GM18909 (cell line): ENCODE results near the gene METTL26.

ENCODE experiments used
- ATAC-seq: cut with Tn5 transposase; IDR thresholded peaks from one replicate; pipeline ENCODE4 v1.9.1; 2021; ENCODE audit warnings: mild to moderate bottlenecking; ENCODE audit not compliant: unreplicated experiment, poor library complexity

METTL26 gene

DNA sequence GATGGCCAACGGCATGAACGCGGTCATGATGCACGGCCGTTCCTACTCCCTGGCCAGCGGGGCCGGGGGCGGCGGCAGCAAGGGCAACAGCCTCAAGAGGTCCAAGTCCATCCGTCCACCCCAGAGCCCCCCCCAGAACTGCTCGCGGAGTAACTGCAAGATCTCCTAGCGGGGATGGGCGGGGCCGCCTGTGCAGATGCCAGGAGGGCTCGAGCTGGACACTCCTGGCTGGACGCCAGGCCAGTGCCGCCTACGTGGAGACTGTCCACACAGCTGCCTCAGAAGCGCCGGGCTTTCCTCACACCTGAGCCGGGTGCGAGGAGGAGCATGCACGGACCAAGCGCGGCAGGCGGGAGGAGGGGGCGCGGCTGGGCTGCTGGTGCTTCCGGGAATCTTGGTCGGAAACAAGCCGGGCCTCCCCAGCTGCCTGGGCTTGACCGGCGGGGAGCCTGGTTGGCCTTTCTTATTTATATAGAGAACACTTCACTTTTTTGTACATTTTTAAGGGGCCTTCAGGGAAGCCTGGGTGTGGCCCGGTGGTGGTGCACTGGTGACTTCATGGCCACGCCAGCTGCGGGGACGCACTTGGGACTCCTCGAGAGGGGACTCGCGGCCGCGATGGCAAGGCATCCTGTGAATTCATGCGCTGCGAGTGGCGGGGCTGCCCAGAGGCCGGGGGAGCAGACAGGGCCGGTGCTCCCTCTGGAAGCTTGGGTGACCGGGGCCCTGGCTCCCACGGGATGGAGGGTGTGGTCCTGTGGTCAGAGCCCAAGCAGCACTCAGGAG, 8.5 kb downstream of the METTL26 start:
- no peak for ATAC-seq

DNA sequence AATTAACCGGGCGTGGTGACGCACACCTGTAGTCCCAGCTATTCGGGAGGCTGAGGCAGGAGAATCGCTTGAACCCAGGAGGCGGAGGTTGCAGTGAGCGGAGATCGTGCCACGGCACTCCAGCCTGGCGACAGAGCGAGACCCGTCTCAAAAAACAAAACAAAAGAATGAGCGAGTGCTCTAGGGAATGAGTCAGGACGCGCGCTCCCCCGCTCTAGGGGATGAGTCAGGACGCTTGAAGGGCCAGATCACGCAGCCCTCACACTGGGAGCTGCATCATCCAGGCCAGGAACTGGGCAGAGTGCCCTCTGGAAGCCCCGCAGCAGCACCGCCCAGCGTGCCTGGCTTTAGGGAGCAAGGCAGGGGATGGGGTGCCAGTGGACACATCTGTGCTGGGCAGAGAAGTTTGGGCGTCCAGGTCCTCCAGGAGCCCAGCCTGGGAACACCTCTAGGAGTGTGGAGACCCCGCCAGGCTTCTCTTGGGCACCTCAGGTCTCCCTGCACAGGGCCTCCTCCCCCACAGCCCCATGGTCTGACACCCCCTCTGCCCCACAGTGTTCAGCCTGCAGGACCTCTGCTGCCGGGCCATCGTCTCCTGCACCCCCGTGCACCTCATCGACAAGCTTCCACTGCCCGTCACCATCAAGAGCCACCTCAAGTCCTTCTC, 9.2 kb downstream of the METTL26 start:
- no peak for ATAC-seq

DNA sequence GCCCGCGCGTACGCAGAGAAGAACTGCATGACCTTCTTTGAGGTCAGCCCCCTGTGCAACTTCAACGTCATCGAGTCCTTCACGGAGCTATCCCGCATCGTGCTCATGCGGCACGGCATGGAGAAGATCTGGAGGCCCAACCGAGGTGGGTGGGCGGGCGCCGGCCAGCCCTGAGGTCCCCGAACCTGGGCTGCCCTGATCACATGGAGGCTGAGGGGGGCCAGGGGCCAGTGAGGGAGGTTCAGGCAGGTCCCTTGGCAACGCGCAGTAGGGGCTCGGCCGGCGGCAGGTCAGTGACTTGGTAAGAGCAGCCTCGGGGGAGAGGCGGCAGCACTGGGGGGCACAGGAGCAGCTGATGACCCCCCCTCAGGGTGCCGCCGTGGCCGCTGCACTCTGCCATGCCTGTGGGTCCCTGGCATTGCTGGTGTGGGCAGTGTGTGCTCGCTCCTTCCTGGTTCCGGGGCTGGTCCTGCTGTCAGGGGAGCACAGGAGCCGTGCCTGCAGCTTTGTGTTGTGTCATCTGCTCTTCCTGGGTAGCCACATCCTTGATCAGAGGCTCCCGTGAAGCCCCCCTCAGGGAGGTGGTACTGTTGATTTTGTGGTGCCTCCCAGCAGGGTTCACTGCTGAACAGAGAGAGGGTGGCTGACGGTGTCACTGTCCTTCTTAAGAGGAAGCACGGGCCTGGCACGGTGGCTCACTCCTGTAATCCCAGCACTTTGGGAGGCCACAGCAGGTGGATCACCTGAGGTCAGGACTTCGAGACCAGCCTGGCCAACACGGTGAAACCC, 9.9 kb downstream of the METTL26 start:
- ATAC-seq = no peak

DNA sequence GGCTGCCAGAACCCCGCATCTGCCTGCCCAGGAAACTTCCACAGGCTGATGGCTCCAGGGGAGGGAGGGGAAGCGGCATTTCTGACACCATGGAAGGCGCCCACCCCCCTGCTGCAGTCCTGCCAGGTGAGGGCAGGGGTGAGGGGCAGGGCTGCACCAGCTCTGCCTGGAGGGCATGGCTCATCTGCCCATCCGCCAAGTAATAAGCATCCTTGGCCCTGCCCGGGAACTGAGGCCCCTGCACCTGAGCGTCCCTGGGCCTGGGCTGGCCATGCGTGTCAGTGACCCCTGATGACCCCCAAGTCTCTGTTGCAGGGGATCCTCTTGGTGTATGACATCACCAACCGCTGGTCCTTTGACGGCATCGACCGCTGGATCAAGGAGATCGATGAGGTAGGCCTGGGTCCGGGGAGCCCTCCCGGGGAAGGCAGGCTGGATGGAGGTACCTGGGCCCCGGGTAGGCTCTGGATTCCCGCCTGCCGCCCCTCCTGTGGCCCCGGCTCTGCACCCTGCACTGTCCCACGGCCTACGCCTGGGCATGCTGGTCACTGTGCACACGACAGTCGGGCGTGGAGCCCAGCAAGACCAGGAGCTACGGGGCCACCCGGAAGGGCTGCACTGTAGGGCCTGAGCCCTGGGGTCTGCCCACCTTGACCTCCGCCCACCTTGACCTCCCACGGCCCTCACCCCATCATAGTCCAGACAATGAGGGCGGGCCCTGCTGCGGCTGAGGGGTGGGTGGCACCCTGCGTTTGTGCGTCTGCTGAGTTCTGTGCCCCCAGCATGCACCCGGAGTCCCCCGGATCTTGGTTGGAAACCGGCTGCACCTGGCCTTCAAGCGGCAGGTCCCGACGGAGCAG, 10.8 kb downstream of the METTL26 start:
- no peak for ATAC-seq

DNA sequence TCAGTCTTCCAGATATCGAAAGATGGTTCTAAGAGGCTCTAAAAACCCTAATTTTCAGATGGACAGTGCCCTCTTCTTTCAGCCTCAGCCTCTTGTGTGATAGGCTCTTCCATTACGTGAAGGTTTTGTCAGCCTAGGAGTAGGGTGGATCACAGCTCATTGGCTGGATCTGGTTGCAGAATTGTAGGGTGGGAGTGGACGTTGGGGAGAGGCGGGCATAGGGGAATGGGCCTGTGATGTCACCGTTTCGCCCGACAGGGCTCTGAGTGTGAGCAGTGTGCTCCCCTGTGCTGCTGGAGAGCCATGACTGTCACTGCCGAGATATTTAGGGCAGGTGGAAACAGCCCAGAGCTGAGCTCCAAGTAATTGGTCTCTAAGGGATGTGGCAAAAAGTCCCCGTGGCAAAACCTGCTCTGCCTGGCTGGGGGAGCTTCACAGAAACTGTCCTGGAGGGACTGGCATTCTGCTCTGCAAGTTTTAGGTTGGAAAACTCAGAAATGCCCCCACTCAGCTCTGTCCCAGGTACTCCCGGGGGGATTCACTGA, 11.5 kb downstream of the METTL26 start:
- ATAC-seq = no peak

DNA sequence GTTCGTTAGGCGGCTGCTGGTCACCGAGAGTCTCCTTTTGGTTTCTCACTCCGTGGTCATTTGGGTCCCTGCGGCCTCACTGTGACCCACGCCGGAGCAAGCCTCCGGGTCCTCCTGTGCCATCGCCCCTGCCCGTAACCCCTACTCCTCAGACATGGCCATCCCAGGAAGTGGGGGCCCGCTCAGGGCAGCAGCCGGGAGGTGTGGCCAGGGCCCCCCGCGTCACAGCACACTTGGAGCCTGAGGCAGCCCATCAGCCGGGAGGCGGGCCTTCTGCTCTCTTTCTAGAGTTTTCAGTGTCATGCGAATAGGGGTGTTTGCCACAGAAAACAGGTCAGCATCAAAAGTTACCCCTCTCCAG, 13.2 kb downstream of the METTL26 start:
- ATAC-seq = no peak

DNA sequence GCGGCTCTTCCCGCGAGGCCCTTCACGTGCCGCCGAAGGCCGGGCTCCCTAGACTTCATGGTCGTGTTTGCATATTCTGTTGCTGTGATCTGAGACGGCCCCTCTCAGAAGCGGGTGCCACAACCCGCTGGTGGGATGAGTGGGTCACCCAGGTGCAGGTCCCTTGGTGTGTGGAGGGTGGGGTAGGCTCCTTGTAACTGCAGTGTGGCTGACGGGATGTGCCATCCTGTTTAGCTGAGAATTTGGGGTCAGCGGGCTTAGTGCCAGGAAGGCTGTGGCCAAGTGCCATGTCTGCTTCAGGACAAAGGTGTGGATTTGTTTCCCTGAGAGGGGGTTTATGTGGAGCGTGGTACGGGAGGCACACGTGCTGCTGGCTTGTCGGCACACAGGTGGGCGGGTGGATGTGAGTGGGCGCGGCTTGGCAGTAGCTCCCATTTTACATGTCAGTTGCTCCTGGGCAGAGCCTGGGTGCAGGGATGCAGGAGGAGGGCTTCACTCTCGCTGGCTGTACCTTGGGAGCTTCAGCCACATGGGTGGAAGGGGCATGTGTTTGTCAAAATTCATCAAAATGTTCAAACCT, 14.5 kb downstream of the METTL26 start:
- ATAC-seq = no peak

DNA sequence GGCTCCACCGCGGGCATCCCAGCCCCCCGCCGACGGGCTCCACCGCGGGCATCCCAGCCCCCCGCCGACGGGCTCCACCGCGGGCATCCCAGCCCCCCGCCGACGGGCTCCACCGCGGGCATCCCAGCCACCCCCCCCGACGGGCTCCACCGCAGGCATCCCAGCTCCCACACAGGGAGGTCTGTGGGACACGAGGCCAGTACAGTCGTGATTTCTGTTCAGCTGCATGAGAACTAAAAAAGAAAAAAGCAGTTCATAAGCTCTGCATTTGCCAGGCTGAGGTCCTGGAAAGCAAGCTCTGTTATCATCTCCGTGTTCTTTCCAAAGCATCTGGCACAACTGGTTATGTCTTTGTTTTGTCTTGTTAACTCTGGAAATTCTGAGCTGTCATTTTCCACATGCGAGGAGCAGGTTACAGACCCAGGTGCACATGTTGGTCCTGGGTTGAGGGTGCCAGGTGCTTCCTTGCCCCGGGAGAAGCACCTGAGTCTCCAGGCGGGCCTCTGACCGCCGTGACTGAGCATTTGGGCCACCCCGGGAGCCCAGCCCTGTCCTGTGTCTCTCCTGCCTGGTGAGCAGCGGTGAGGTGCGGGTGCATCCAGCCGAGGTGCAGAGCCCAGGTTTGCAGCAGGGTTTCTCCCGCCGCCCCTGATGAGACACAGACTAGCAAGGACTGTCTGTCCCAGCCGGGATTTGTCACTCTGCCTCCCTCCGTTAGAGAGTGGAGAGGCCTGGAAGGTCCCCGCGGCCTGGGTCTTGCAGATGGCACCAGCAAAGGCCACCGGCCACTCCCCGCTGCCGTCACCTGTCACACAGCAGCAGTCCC, 15.2 kb downstream of the METTL26 start:
- ATAC-seq = no peak

DNA sequence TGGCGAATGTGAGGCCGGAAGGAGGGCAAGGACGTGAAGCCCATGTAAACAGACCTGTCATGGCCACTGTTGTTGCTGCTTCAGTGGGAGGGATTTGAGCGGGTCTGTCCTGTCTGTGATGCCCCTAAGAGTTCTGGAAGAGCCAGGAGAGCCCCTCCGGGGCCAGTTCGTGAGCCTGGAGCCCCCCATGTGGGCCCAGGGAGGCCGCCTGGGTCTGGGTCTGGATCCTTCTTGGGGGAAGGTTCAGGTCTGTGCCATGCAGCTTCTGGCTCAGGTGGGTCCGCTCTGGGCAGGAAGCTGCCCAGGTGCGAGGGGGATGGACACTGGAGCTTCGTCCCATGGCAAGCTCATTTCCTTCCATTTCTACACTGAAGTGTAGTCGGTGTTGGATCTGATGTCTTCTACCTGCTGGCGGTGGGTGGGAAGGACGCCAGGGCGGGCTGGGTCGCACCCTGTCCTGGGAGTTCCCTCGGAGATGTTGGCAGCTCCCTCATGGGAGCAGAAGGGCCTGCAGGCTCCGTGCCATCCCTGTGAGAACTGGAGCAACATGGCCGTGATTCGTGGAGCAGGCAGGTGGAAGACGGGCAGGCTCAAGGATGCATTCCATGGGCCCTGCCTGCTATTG, 16.5 kb downstream of the METTL26 start:
- ATAC-seq = no peak

DNA sequence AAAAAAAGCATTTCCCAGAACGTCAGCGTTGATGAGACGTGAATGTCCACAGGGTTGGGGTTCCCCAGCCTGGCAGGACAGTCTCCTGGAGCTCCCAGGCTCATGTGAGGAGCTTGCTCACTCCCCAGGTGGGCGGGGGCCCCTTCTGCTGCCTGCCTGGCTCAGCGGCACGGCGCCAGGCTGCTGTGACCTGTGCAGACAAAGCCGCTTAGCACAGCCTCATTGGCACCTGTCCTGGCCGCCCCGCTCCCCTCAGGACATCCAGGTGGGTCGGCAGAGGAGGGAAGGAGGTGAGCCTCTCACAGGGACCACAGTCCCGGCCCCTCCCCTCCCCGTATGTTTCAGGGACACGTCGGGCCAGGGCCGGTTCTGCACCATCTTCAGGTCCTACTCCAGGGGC, 18.2 kb downstream of the METTL26 start:
- ATAC-seq = no peak

DNA sequence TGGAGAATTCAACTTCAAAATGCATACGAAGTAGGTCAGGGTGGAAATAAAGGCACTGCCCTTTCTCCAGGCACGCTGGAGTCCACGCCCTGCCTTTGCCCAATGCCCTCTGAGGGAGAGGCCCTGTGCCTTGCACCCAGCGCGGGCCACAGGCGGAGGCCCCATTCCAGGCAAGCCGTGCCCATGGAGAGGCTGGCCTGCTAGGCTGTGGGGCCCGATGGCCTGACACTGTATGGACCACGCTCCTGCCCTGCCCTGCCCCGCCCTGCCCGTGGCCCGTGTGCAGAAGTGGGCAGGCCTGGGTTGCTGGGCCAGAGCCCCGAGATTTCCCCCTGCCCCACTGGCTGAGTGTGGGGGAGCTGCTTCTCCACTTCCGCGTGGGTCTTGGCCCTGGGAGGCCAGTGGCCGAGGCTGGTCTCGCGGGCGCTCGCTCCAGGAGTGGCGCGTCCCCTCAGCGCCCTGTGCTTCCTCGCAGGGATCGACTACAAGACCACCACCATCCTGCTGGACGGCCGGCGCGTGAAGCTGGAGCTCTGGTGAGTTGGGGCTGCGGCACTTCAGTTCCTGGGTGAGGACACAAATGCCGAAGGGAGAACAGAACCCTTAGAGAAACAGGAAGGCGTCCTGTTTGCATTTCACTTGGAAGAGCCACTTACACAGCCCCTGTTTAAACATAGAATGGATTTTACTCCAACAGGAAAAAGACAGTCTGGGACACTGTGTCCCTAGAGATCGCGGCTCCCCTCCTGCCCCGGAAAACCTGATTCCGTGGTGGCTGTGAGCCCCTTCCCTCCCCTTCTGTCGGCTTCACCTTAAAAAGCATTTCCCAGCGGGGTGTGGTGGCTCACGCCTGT, 19.1 kb downstream of the METTL26 start:
- ATAC-seq = no peak

DNA sequence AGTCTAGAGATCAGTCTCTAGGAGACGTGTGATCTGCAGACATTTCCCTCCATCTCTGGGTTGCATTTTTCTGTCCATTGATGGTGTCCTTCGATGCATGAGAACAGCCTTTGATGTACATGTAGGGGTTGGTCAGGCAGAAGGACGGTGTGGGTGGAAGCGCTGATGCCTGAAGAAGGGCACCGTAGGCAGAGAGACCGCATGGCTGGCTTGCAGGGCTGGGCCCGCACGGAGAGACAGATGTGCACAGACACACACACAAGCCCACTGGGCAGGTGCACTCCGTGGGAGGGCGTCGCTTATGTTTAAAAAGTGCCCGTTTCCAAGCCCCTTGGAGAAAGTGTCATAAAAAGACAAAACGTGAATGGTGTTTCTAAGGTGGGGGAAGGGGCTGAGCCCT, 21.0 kb downstream of the METTL26 start:
- no peak for ATAC-seq

DNA sequence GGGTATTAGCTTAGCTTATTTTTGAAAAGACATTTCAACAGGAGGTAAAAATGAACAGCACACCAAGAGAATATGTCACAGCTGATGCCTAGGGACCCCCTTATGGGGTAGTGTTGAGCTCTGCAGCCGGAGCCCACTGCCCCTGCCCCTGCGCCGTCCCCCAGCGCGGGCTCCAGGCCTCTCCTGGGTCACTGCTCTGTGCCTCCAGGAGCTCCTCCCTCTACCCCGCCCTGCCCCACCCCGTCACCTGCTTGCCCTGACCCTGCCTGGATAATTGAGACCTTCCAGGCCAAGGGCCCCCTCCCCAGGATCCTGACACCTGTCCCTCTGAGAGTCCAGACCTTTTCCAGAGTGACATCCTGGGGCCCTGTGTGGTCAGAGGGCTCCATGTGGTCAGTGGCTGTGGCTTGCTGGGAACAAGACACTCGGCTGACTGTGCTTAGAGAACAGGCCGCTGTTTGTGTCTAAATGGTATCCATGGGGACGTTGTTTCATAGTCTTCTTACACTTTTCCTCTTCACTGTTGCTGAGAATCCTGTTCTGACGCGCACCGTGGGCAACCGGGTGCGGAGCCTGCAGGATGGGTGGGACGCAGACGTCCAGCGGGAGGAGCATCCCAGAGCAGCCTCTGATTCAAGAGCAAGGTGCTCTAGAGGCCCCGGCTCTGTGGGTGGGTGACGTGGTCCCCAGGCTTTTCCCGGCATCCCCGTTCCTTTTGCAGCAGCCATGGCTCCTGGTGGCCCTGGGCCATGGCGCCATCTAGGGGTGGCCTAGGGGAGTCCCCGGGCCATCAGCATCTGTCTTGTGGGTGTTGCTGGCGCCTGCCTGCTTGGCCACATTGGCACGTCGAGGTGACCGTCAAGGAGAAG, 25.4 kb downstream of the METTL26 start:
- ATAC-seq = no peak

DNA sequence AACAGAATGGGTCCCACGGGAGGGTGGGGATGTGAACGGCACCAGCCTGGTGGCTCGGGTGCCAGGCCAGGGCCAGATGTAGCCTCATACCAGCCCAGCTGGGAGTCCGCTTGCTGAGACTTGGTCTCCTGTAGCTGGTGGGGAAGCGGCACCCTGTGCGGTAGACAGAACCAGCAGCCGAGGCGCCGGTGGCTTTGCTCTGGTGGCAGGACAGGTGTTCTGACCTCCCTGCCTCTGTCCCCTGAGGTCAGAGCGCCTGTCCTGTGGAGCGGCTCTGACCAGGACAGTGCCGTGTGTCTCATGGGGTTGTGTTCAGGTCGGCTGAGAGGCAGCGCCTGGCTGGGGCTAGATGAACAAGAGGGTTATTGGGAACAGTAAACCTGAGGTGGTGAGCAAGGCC, 26.1 kb downstream of the METTL26 start:
- no peak for ATAC-seq

DNA sequence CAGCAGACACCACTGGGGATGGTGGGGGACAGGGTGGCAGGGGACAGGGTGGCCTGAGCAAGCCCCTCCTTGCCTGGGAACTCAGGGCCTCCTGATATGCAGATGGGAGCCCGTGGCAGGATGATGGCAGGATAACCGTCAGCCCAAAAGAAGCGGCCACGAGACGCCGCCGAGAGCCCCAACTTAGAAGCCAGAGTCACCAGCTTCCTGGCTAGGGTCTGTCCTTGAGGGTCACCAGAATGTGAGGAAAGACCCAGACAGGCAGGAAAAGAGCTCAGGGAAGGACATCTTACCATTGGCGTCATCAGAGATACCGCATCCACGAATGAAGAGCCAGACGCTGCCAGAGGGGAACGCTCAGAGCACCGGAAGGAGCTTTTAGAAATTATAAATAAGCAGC, 26.8 kb downstream of the METTL26 start:
- no peak for ATAC-seq

DNA sequence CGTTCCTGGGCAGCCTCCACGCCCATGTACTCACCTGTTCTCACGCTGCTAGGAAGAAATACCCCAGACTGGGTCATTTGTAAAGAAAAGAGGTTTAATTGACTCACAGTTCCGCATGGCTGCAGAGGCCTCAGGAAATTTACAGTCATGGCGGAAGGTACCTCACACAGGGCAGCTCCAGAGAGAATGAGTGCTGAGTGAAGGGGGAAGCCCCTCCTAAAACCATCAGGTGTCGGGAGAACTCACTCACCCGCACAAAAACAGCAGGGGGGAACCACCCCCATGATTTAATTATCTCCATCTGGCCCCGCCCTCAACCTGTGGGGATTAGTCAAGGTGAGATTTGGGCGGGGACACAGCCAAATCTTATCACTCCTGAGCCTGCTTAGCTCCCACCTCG, 28.1 kb downstream of the METTL26 start:
- ATAC-seq = no peak
